HCT116 (cell line): ENCODE data around the gene LDB2.

Source experiments
- EGR1 ChIP-seq: IDR thresholded peaks from 2 replicates; pipeline ENCODE4 v1.6.1; 2012; ENCODE audit warnings: low read depth
- POLR2A ChIP-seq: IDR thresholded peaks from 2 replicates; pipeline ENCODE4 v1.7.0; 2011; ENCODE audit warnings: borderline replicate concordance; ENCODE audit not compliant: insufficient read depth, insufficient read length; ENCODE audit errors: extremely low read depth
- RAD21 ChIP-seq: IDR thresholded peaks from 2 replicates; pipeline ENCODE4 v1.6.1; 2012; ENCODE audit warnings: low read depth, mild to moderate bottlenecking
- ZFX ChIP-seq: fragments of 450-650 bp; IDR thresholded peaks from 2 replicates; pipeline ENCODE4 v1.6.1; 2017
- TF ChIP-seq, protein P1 (sequence below), 3 experiments: fragments of 200-600 bp in 1 of 3; sonication (generic) in 1 of 3; IDR thresholded peaks in 2 of 3; conservative IDR thresholded peaks in 1 of 3; 2 replicates each; pipeline ENCODE4 v1.5.1; 2012 to 2017; ENCODE audit warnings: low read depth in 2 of 3, low read length in 2 of 3, antibody characterized with exemption in 1 of 3, borderline replicate concordance in 1 of 3, control low read depth in 1 of 3, mild to moderate bottlenecking in 1 of 3, mixed read lengths in 1 of 3, mixed run types in 1 of 3, moderate library complexity in 1 of 3; ENCODE audit not compliant: insufficient read depth in 1 of 3

- TF ChIP-seq RAD21: no peak
- TF ChIP-seq POLR2A: no peak
- no peak for TF ChIP-seq EGR1
- no peak for TF ChIP-seq ZFX
- TF ChIP-seq, protein P1, sequence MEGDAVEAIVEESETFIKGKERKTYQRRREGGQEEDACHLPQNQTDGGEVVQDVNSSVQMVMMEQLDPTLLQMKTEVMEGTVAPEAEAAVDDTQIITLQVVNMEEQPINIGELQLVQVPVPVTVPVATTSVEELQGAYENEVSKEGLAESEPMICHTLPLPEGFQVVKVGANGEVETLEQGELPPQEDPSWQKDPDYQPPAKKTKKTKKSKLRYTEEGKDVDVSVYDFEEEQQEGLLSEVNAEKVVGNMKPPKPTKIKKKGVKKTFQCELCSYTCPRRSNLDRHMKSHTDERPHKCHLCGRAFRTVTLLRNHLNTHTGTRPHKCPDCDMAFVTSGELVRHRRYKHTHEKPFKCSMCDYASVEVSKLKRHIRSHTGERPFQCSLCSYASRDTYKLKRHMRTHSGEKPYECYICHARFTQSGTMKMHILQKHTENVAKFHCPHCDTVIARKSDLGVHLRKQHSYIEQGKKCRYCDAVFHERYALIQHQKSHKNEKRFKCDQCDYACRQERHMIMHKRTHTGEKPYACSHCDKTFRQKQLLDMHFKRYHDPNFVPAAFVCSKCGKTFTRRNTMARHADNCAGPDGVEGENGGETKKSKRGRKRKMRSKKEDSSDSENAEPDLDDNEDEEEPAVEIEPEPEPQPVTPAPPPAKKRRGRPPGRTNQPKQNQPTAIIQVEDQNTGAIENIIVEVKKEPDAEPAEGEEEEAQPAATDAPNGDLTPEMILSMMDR (IDR thresholded peaks at IDR 0.05 in 2 of 3, conservative IDR thresholded peaks at IDR 0.05 in 1 of 3; ENCODE audit: borderline replicate concordance in 1 of 3, insufficient read depth in 1 of 3, low read depth in 2 of 3, low read length in 2 of 3): no peak
These were observed 377.1 kb downstream of the LDB2 start for GRCh38 chr4:16521156-16521915.
